GM12801 (cell line): ENCODE measurements around the gene GNG5.

Experiments
- TF ChIP-seq, protein P1 (sequence below): IDR thresholded peaks from one replicate; pipeline ENCODE4 v1.5.1; 2011; ENCODE audit warnings: control low read depth; ENCODE audit not compliant: insufficient read length; ENCODE audit errors: extremely low read depth

The GNG5 gene

DNA sequence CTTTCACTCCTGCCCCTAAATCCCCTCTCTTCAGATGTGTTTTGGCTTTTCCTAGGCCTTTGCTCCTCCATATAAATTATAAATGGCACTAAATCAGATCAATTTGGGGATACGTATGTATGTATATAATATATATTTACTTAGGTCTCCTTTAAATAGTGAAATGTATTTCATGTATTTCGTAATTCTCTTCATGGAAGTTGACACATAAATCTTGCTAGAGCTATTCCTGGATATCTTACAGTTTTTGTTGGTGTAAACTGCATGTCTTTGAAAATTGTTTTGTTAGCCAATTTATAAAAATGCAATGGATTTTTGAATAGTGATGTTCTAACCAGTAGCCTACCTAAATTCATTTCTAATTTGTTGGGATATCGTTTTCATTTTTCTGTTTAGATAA is 18.3 kb downstream of the GNG5 start:
- TF ChIP-seq, protein P1, sequence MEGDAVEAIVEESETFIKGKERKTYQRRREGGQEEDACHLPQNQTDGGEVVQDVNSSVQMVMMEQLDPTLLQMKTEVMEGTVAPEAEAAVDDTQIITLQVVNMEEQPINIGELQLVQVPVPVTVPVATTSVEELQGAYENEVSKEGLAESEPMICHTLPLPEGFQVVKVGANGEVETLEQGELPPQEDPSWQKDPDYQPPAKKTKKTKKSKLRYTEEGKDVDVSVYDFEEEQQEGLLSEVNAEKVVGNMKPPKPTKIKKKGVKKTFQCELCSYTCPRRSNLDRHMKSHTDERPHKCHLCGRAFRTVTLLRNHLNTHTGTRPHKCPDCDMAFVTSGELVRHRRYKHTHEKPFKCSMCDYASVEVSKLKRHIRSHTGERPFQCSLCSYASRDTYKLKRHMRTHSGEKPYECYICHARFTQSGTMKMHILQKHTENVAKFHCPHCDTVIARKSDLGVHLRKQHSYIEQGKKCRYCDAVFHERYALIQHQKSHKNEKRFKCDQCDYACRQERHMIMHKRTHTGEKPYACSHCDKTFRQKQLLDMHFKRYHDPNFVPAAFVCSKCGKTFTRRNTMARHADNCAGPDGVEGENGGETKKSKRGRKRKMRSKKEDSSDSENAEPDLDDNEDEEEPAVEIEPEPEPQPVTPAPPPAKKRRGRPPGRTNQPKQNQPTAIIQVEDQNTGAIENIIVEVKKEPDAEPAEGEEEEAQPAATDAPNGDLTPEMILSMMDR = no peak

DNA sequence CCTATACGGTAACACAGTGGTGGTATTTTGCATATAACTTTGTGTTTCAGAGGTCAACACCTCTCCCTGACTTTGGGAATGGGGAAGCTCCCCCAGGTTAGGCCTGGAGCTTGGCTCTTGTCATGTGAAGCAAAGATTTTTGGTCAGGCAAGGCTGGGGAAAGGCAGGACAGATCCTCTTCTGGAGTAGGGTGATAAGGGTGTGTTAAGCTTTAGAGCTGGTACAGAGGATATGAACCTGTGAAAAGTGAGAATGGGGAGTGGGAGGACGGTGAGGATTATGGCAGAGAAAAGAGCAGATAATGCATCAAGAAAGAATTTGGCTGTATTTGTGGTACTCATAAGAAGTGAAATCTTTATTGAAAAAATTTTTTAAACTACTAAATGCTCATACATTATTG is 25.1 kb downstream of the GNG5 start:
- TF ChIP-seq, protein P1 = no peak

DNA sequence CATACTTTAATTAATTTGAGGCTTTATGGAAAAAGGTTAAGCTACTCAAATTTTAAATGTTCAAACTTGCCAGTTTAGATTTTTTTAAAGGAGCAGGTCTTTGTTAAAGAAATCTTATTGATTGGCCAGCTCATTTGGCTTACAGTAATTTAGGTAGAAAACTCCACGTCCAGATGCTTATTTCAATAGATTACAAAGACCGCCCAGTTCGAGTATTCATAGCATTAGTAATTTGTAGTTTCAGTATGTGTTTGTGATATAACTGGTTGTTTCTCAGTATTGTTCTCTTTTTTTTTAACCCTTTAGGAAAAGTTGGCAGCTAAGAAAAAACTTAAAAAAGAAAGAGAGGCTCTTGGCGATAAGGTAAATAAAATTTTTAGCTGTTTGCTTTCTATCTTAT is 25.7 kb downstream of the GNG5 start:
- TF ChIP-seq, protein P1 = no peak

- TF ChIP-seq, protein P1 = no peak
Observed at GRCh38 chr1:84479998-84480397, 26.4 kb downstream of the GNG5 start.

- TF ChIP-seq, protein P1 = no peak
Observed at GRCh38 chr1:84478876-84479868, 27.2 kb downstream of the GNG5 start, which contains the start of gene RPF1. Gene RPF1 (plus strand): TSS chr1:84479266. CDS start chr1:84479282, 16 bp downstream.

DNA sequence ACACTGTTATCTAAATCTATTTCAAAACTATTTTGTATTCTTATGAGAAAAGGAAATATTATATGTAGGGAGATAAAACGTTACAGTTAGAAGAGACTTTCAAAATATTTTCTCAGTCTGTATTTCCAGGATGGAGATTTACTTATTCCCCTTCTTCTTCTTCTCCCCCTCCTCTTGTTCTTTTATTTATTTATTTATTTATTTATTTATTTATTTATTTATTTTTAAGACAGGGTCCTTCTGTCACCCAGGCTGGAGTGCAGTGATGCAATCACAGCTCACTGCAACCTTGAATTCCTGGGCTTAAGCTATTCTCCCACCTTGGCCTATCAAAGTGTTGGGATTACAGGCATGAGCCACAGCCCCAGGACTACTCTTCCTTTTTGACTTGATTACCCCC is 30.2 kb downstream of the GNG5 start:
- TF ChIP-seq, protein P1 = no peak

DNA sequence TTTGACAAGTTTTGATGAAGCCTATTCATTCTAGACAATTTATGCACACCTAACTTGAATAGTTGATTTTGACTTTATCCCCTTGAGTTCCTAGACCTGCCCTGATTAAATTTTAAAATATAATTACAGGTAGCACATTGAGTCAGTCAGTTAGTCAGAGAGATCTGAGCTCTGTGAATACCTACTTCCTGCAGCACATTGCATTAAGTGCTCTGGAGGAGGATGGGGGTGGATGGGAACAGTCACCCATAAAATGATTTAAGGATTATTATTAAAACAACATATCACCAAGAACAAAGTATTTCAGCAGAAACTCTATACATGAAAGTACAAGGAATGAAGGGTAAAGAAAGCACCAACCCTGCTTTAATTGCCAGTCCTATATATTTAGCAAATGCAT is 39.1 kb downstream of the GNG5 start:
- TF ChIP-seq, protein P1 = no peak
